K562 (cell line): ENCODE data around the gene PDE9A. TPM values are rescaled to one million over a fixed set of nuclear protein-coding genes. Genes with fewer than 3 reads are reported as not detected.

Experiments used
- ATAC-seq: fragments of 200-7000 bp; cut with Tn5 transposase; 3 replicates; pipeline ENCODE4 v1.9.1; 2020; ENCODE audit warnings: moderate library complexity
- BruUV-seq: library from RNA; stranded (reverse); fragments of 400-500 nt; replicated peaks from 2 replicates; lab custom pipeline; 2021; lab: Mats Ljungman, UMichigan
- CTCF ChIA-PET: fragments of 300-600 bp; formaldehyde crosslinking; extraction: SDS; loops from one replicate; lab custom pipeline; 2021; ENCODE audit warnings: low intra/inter-chr PET ratio; lab: Yijun Ruan, JAX
- POLR2A ChIA-PET: fragments of 300-600, 350-650 bp; sonication (Branson Sonifier 250); formaldehyde crosslinking; extraction: SDS; loops from one replicate; lab custom pipeline; 2021; ENCODE audit warnings: antibody characterized with exemption, inconsistent platforms; lab: Yijun Ruan, JAX
- DNase-seq, 4 experiments: peaks; one replicate each; pipeline versions ENCODE4 v3.0.0 to v3.0.0-alpha.2; 2011 to 2018; ENCODE audit warnings: low spot score in 3 of 4, mixed read lengths in 3 of 4; ENCODE audit errors: extremely low read depth in 1 of 4
- FAIRE-seq: peaks from 2 replicates; lab custom pipeline; 2011; peaks lifted over from hg19 to GRCh38; lab: Jason Lieb, UNC
- H2AFZ ChIP-seq: 2 replicates; pipeline ENCODE4 v1.6.0; 2011; ENCODE audit warnings: low read depth, low read length, control low read depth, inconsistent platforms
- H3K27ac ChIP-seq: fragments of 200-600 bp; 3 replicates; pipeline ENCODE4 v1.8.0; 2011; ENCODE audit warnings: low read depth, mild to moderate bottlenecking, control low read depth, inconsistent platforms, low read length, moderate library complexity, mixed read lengths; ENCODE audit errors: extremely low read depth
- H3K27me3 ChIP-seq, 2 experiments: fragments of 300-600 bp in 1 of 2; 2 replicates in 1 of 2; 3 replicates in 1 of 2; pipeline versions ENCODE4 v1.6.0 to v1.8.0; 2011; ENCODE audit warnings: inconsistent platforms in 2 of 2, low read length in 2 of 2, mild to moderate bottlenecking in 1 of 2, mixed read lengths in 1 of 2, moderate library complexity in 1 of 2; ENCODE audit not compliant: control insufficient read depth in 2 of 2, insufficient read depth in 2 of 2
- H3K36me3 ChIP-seq: fragments of 300-600 bp; 3 replicates; pipeline ENCODE4 v1.8.0; 2011; ENCODE audit warnings: mild to moderate bottlenecking, low read length, inconsistent platforms; ENCODE audit not compliant: control insufficient read depth, insufficient read depth
- H3K4me1 ChIP-seq, 2 experiments: fragments of 200-600 bp in 1 of 2; replicated peaks in 1 of 2; 2 replicates in 1 of 2; 3 replicates in 1 of 2; pipeline versions ENCODE4 v1.5.1 to v1.8.0; 2011; ENCODE audit warnings: inconsistent platforms in 2 of 2, low read length in 2 of 2, mild to moderate bottlenecking in 1 of 2, mixed read lengths in 1 of 2, moderate library complexity in 1 of 2; ENCODE audit not compliant: control insufficient read depth in 2 of 2, insufficient read depth in 2 of 2
- H3K4me2 ChIP-seq: 2 replicates; pipeline ENCODE4 v1.6.1; 2011; ENCODE audit warnings: low read length, control low read depth, inconsistent platforms, mixed read lengths; ENCODE audit not compliant: insufficient read depth
- H3K4me3 ChIP-seq: fragments of 200-600 bp; sonication (generic), shearing (Covaris generic); 2 replicates; pipeline ENCODE4 v1.5.1; 2016; ENCODE audit warnings: control low read depth, inconsistent platforms
- H3K79me2 ChIP-seq: fragments of 200-600 bp; 3 replicates; pipeline ENCODE4 v1.8.0; 2011; ENCODE audit warnings: low read length, inconsistent platforms; ENCODE audit not compliant: control insufficient read depth, insufficient read depth
- H3K9ac ChIP-seq, 2 experiments: 2 replicates each; pipeline versions ENCODE4 v1.6.0 to v1.6.1; 2011; ENCODE audit warnings: low read depth in 2 of 2, low read length in 2 of 2, control low read depth in 1 of 2, inconsistent platforms in 1 of 2, mild to moderate bottlenecking in 1 of 2, mixed read lengths in 1 of 2; ENCODE audit not compliant: insufficient read depth in 1 of 2
- H3K9me1 ChIP-seq: one replicate; pipeline ENCODE4 v1.6.0; 2011; ENCODE audit warnings: inconsistent platforms, mild to moderate bottlenecking, low read length, moderate library complexity; ENCODE audit not compliant: control insufficient read depth, insufficient read depth
- H3K9me3 ChIP-seq: replicated peaks from 2 replicates; pipeline ENCODE4 v1.5.1; 2011; ENCODE audit warnings: low read depth, low read length, inconsistent platforms; ENCODE audit not compliant: control insufficient read depth, insufficient read depth
- H4K20me1 ChIP-seq: replicated peaks from 2 replicates; pipeline ENCODE4 v1.6.1; 2011; ENCODE audit warnings: low read length, inconsistent platforms, mixed read lengths; ENCODE audit not compliant: control insufficient read depth, insufficient read depth
- DIDO1 ChIP-seq: fragments of 450-650 bp; IDR thresholded peaks from 2 replicates; pipeline ENCODE4 v1.6.1; 2016; ENCODE audit warnings: low read depth, missing biosample characterization, missing genetic modification characterization
- ESRRB ChIP-seq: fragments of 250-450 bp; sonication (Bioruptor Pico); IDR thresholded peaks from 2 replicates; pipeline ENCODE4 v1.5.0; 2020; ENCODE audit warnings: mild to moderate bottlenecking, moderate library complexity, borderline replicate concordance
- FOXA1 ChIP-seq: fragments of 450-650 bp; IDR thresholded peaks from 2 replicates; pipeline ENCODE4 v1.6.1; 2016; ENCODE audit warnings: mild to moderate bottlenecking, borderline replicate concordance
- PTBP1 ChIP-seq: fragments of 200-400 bp; formaldehyde crosslinking; IDR thresholded peaks from 2 replicates; pipeline ENCODE4 v1.6.1; 2017; ENCODE audit warnings: low read depth, low read length
- TAL1 ChIP-seq: fragments of 450-650 bp; IDR thresholded peaks from 2 replicates; pipeline ENCODE4 v1.6.1; 2016; ENCODE audit warnings: mild to moderate bottlenecking
- ZBTB8A ChIP-seq: fragments of 450-650 bp; IDR thresholded peaks from 2 replicates; pipeline ENCODE4 v1.6.1; 2018; ENCODE audit warnings: mild to moderate bottlenecking, moderate library complexity; ENCODE audit not compliant: partially characterized antibody
- ZNF766 ChIP-seq: fragments of 200-800 bp; sonication (Bioruptor generic); conservative IDR thresholded peaks from 2 replicates; pipeline ENCODE4 v1.6.1; 2016; ENCODE audit warnings: missing genetic modification characterization, missing compliant biosample characterization
- WGBS: fragments of 100-300 bp; shearing (Covaris generic); methylation state at CpG from one replicate; pipeline ENCODE4 v1.1.6; 2016; ENCODE audit warnings: low coverage, mixed read lengths; ENCODE audit not compliant: insufficient coverage; ENCODE audit errors: missing lambda C conversion rate; 5-methylcytosine and 5-hydroxymethylcytosine counted together
- in situ Hi-C: fragments of 300-500 bp; cut with MboI; formaldehyde crosslinking; loops from 4 replicates; pipeline ENCODE4 v1.15.0; 2018; ENCODE audit warnings: inconsistent platforms, mixed read lengths
- intact Hi-C: fragments of 100-400 bp; cut with micrococcal nuclease; formaldehyde crosslinking; loops from 2 replicates; pipeline ENCODE4 v1.14.2; 2022
- polyA plus RNA-seq, 8 experiments: library from polyadenylated mRNA; depleted of rRNA in 4 of 8; stranded (reverse) in 5 of 8; unstranded in 3 of 8; fragments of >200 nt; fragmentation: Nextera tagmentation in 2 of 8; fragmentation: Illumina TruSeq in 1 of 8; extraction: Ambion mirVana in 2 of 8; extraction: Trizol in 1 of 8; gene quantifications; 2 replicates each; pipeline versions ENCODE4 v1.2.1 to v1.2.3, GENCODE V29; 2011 to 2014; ENCODE audit warnings: inconsistent platforms in 1 of 8, missing spikeins in 1 of 8
- total RNA-seq, 7 experiments: library from RNA; depleted of rRNA in 6 of 7; stranded (reverse); fragments of >200 nt in 6 of 7; fragmentation: Illumina TruSeq in 2 of 7; extraction: Trizol in 2 of 7; gene quantifications; 2 replicates each; pipeline versions ENCODE4 v1.2.1 to v1.2.3, GENCODE V29; 2011 to 2021; ENCODE audit warnings: low replicate concordance in 1 of 7
- TF ChIP-seq, protein P1 (sequence below): sonication (generic); formaldehyde crosslinking; IDR thresholded peaks from 2 replicates; pipeline ENCODE4 v1.8.0; 2022; ENCODE audit warnings: missing genetic modification reagents, mild to moderate bottlenecking, borderline replicate concordance
- TF ChIP-seq, protein P2 (sequence below): fragments of 450-650 bp; IDR thresholded peaks from 2 replicates; pipeline ENCODE4 v1.6.1; 2016; ENCODE audit warnings: mild to moderate bottlenecking, moderate library complexity

Gene PDE9A
- total and polyA plus RNA-seq, 9 of the 15 experiments (the other 6 are each of a cell fraction or from before 2014, with no cell fraction given): 0.07 to 0.27 TPM; not detected in 7

DNA sequence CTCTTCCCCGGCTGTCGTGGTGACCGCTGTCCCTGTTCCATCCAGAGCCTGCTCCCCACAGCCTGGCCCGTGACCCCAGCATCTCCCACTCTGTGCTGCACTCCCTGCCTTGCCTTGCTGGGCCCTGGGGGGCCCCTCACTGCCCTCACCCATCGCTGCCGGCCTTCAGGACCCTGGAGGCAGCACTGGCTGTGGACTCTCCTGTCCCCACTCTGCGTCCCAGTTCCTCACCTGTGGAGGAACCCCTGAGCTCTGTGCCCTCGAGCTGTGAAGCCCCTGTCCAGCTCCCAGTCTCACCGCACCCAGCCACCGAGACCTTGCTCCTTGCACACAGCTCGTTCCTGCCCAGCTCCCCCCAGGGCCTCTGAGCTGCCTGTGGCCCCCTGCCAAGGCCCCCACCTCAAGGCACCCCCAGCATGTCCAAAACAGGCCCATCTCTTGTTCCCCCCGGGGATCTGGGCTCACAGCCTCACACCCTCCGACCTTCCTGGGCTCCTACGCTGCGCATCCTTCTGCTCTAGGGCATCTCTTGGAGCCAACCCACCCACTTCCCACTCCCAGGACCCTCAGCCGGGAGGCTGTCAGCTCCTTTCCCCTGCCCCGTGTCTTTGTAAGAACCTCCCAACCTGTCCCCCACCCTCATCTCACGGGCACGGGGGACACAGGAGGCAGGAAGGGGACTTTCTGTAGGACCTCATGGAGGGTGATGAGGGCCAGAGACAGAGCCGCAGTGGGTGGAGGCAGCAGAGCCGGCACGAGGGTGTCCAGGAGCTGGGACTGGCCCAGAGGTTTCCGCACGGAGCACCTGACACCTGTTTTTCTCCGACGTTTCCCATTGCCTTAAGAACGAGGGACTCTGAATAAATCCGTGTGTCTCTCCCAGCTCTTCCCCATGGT, 116.6 kb downstream of the PDE9A start:
- Histone ChIP-seq H3K9ac (no peak overlapping the region), H2AFZ (no peak overlapping the region), H4K20me1 (peaks cover 14% of the 10 kb centered on the region), H3K27ac (no peak overlapping the region), H3K27me3 (peaks cover 54 to 83% of the 10 kb centered on the region in 2 experiments), H3K9me1 (no peaks in the 10 kb centered on the region), H3K4me2 (no peak overlapping the region), H3K36me3 (no peaks in the 10 kb centered on the region), H3K4me3 (no peak overlapping the region), H3K9me3 (peaks cover 4% of the 10 kb centered on the region; the same call in 1 of the 2 replicates), H3K4me1 (peaks cover 0 to 11% of the 10 kb centered on the region in 2 experiments; a peak in 1 of 5 replicates), H3K79me2 (no peaks in the 10 kb centered on the region)
- ChIA-PET POLR2A (interaction anchor here (0.6 to 0.7 kb wide), 2 partner anchors 15 to 31 kb away, joined by 3 read pairs; no protein-coding TSS in a partner anchor), CTCF (no interaction called here)
- ATAC-seq: no peak
- BruUV-seq: no TSS peak
- intact Hi-C loops: loop anchor here (10.0 kb wide), 1 partner anchor 65 kb away; no protein-coding TSS in a partner anchor
- in situ Hi-C loops: no loop called here
- WGBS: 2% methylated on average over 27 of the region's 28 CpGs
- no peak for FAIRE-seq
- no peak for DNase-seq
- TF ChIP-seq, protein P1, sequence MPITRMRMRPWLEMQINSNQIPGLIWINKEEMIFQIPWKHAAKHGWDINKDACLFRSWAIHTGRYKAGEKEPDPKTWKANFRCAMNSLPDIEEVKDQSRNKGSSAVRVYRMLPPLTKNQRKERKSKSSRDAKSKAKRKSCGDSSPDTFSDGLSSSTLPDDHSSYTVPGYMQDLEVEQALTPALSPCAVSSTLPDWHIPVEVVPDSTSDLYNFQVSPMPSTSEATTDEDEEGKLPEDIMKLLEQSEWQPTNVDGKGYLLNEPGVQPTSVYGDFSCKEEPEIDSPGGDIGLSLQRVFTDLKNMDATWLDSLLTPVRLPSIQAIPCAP (CRISPR knock-in tag): no peak
- TF ChIP-seq PTBP1 (no peak), ZNF766 (CRISPR knock-in tag) (no peak), FOXA1 (no peak), DIDO1 (tag) (no peak), TAL1 (no peak), ZBTB8A (no peak), ESRRB (CRISPR knock-in tag) (no peak)
- TF ChIP-seq, protein P2, sequence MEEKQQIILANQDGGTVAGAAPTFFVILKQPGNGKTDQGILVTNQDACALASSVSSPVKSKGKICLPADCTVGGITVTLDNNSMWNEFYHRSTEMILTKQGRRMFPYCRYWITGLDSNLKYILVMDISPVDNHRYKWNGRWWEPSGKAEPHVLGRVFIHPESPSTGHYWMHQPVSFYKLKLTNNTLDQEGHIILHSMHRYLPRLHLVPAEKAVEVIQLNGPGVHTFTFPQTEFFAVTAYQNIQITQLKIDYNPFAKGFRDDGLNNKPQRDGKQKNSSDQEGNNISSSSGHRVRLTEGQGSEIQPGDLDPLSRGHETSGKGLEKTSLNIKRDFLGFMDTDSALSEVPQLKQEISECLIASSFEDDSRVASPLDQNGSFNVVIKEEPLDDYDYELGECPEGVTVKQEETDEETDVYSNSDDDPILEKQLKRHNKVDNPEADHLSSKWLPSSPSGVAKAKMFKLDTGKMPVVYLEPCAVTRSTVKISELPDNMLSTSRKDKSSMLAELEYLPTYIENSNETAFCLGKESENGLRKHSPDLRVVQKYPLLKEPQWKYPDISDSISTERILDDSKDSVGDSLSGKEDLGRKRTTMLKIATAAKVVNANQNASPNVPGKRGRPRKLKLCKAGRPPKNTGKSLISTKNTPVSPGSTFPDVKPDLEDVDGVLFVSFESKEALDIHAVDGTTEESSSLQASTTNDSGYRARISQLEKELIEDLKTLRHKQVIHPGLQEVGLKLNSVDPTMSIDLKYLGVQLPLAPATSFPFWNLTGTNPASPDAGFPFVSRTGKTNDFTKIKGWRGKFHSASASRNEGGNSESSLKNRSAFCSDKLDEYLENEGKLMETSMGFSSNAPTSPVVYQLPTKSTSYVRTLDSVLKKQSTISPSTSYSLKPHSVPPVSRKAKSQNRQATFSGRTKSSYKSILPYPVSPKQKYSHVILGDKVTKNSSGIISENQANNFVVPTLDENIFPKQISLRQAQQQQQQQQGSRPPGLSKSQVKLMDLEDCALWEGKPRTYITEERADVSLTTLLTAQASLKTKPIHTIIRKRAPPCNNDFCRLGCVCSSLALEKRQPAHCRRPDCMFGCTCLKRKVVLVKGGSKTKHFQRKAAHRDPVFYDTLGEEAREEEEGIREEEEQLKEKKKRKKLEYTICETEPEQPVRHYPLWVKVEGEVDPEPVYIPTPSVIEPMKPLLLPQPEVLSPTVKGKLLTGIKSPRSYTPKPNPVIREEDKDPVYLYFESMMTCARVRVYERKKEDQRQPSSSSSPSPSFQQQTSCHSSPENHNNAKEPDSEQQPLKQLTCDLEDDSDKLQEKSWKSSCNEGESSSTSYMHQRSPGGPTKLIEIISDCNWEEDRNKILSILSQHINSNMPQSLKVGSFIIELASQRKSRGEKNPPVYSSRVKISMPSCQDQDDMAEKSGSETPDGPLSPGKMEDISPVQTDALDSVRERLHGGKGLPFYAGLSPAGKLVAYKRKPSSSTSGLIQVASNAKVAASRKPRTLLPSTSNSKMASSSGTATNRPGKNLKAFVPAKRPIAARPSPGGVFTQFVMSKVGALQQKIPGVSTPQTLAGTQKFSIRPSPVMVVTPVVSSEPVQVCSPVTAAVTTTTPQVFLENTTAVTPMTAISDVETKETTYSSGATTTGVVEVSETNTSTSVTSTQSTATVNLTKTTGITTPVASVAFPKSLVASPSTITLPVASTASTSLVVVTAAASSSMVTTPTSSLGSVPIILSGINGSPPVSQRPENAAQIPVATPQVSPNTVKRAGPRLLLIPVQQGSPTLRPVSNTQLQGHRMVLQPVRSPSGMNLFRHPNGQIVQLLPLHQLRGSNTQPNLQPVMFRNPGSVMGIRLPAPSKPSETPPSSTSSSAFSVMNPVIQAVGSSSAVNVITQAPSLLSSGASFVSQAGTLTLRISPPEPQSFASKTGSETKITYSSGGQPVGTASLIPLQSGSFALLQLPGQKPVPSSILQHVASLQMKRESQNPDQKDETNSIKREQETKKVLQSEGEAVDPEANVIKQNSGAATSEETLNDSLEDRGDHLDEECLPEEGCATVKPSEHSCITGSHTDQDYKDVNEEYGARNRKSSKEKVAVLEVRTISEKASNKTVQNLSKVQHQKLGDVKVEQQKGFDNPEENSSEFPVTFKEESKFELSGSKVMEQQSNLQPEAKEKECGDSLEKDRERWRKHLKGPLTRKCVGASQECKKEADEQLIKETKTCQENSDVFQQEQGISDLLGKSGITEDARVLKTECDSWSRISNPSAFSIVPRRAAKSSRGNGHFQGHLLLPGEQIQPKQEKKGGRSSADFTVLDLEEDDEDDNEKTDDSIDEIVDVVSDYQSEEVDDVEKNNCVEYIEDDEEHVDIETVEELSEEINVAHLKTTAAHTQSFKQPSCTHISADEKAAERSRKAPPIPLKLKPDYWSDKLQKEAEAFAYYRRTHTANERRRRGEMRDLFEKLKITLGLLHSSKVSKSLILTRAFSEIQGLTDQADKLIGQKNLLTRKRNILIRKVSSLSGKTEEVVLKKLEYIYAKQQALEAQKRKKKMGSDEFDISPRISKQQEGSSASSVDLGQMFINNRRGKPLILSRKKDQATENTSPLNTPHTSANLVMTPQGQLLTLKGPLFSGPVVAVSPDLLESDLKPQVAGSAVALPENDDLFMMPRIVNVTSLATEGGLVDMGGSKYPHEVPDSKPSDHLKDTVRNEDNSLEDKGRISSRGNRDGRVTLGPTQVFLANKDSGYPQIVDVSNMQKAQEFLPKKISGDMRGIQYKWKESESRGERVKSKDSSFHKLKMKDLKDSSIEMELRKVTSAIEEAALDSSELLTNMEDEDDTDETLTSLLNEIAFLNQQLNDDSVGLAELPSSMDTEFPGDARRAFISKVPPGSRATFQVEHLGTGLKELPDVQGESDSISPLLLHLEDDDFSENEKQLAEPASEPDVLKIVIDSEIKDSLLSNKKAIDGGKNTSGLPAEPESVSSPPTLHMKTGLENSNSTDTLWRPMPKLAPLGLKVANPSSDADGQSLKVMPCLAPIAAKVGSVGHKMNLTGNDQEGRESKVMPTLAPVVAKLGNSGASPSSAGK: no peak
